Motor neuron (in vitro differentiated cells): Measurements from ENCODE around the gene GPR89B. TPM values are rescaled to one million over a fixed set of nuclear protein-coding genes. Genes with fewer than 3 reads are reported as not detected.

Experiments
- total RNA-seq, 8 experiments: library from RNA; unstranded; fragments of 300-600 nt; gene quantifications; 2 replicates each; pipeline versions ENCODE4 v1.2.3 to v1.2.4, GENCODE V29; 2022

The GPR89B gene
- total RNA-seq, 8 experiments from 2014 or later: 15.9 to 28.1 (median 23.2) TPM

Other genes with a start within 250 kb of the GPR89B start
- 1 to 10 TPM in 1 of 8 experiments, under 1 TPM in 7; 0.14 to 2.0 (median 0.30) TPM for gene GJA5, start 167.8 kb upstream of the GPR89B start, total RNA-seq
- under 1 TPM in 3 of 8 experiments, not detected in 5; 0.17 to 0.77 (median 0.71) TPM for gene GJA8, start 25.6 kb upstream of the GPR89B start, total RNA-seq
- gene NBPF11, start 223.9 kb downstream of the GPR89B start, total RNA-seq: 10 to 100 TPM in 2 of 8 experiments, 1 to 10 TPM in 6; 6.3 to 40.6 (median 7.9) TPM